Stimulated activated naive CD8-positive, alpha-beta T cell treated with anti-CD3 and anti-CD28 coated beads, Interleukin-15, Interleukin-2, amounts not matched to agents 100 ng/mL and 50 ng/mL, for 24 hours (primary cell): ENCODE data around the gene ISL1.

Experiments
- H3K27ac Mint-ChIP-seq: one replicate; pipeline ENCODE4 v1.8.0; 2021; ENCODE audit warnings: mild to moderate bottlenecking, mixed read lengths
- H3K27me3 Mint-ChIP-seq: one replicate; pipeline ENCODE4 v1.8.0; 2021; ENCODE audit warnings: mixed read lengths
- H3K36me3 Mint-ChIP-seq: one replicate; pipeline ENCODE4 v1.8.0; 2021; ENCODE audit warnings: low read depth, mixed read lengths
- H3K4me1 Mint-ChIP-seq: one replicate; pipeline ENCODE4 v1.8.0; 2021; ENCODE audit warnings: low read depth, mixed read lengths
- H3K4me3 Mint-ChIP-seq: one replicate; pipeline ENCODE4 v1.8.0; 2021; ENCODE audit warnings: mild to moderate bottlenecking, mixed read lengths
- H3K9me3 Mint-ChIP-seq: one replicate; pipeline ENCODE4 v1.8.0; 2021; ENCODE audit warnings: mixed read lengths

Gene ISL1

DNA sequence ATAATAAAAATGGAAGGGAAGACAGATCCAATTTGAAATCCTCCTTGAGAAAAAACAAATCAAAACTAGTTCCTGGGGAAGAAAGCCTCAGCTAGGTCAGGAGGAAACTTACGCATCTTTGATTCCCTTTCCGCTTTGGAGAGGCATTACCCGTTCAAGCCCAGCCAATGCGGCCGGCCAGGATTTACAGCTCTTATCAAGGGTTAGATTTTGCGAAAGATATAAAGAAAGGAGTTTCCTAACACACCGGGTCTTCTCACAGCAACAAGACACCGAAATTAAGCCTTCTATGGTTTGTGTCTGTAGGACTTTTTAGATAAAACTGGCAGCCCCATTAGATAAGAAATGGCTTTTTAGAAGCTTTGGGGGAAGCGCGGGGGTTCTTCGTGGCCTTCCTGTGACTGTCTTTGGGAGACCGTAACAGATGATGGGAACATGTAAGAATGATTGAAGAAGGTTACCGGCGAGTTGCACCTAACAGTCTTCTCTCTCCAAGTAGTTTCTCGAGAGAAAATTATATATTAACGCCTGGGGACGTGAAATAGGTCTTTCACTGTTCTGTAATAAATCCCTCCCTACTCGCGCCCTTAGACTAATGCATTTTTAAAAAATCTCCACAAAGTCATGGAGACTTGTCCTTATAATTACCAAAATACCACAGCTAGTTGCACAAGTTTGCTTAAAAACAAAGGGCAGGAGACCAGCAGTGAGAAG is 1.3 kb upstream of the ISL1 start:
- Mint-ChIP-seq H3K4me1 (peaks cover 4% of the 10 kb centered on the region), H3K4me3 (no peak overlapping the region)

DNA sequence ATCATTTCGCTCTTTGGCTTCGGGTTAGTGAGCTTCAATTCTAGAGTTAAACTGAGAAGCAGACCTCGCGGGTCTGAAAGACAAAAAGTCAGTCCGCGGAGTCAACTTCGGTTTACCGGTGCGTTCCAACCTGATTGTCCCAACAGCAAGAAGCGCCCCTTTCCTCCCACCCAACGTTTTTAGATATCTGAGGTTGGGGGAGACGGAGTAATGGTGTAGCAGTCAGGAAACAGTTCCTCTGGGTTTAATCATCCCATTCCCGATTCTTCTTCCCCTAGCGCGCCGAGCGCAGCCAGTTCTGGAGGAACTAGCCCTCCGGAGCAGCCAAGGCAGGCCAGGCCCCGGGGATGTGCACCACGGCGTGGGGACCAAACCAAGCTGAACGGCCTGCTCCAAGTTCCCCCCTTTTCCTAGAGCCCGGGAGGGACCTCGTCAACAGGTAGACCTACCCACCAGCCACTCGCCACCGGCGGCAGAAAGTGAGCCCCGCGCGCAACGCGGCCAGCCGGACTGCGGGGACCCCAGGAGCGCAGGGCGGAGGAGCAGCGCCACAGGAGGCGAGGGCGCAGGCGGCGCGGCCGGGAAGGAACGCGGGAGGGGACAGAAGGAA is 622 bp upstream of the ISL1 start:
- Mint-ChIP-seq H3K4me1 (peaks cover 4% of the 10 kb centered on the region), H3K9me3 (peaks cover 6% of the 10 kb centered on the region), H3K4me3 (no peak overlapping the region), H3K36me3 (no peaks in the 10 kb centered on the region), H3K27me3 (peaks cover 96% of the 10 kb centered on the region), H3K27ac (no peak overlapping the region)

More for the DNA sequence above, 1.3 kb upstream of the ISL1 start:
- Mint-ChIP-seq H3K9me3 (peaks cover 6% of the 10 kb centered on the region), H3K27me3 (peaks cover 96% of the 10 kb centered on the region), H3K27ac (no peak overlapping the region), H3K36me3 (no peaks in the 10 kb centered on the region)

DNA sequence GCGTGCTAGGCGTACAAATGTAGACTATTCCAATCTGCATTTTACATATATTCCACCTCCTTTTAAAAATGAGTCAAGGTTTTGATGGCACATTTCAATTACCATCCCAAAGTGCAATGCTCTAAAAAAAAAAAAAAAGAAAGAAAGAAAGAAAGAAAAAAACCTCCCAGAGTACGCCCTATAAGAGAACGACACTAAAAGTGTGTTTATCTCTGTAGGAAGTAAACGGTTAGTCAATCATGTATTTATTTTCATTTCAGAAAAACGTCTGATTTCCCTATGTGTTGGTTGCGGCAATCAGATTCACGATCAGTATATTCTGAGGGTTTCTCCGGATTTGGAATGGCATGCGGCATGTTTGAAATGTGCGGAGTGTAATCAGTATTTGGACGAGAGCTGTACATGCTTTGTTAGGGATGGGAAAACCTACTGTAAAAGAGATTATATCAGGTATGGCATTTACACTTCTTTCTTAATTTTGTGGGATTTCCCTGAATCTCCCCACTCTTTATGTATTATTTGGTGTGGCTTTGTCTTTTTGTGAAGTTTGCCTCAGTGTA is 1.1 kb downstream of the ISL1 start:
- H3K27me3 Mint-ChIP-seq: peaks cover 95% of the 10 kb centered on the region
- peaks cover 4% of the 10 kb centered on the region for H3K4me1 Mint-ChIP-seq
- H3K9me3 Mint-ChIP-seq: peaks cover 3% of the 10 kb centered on the region
- no peak overlapping the region for H3K27ac Mint-ChIP-seq
- H3K36me3 Mint-ChIP-seq: no peaks in the 10 kb centered on the region
- no peak overlapping the region for H3K4me3 Mint-ChIP-seq

DNA sequence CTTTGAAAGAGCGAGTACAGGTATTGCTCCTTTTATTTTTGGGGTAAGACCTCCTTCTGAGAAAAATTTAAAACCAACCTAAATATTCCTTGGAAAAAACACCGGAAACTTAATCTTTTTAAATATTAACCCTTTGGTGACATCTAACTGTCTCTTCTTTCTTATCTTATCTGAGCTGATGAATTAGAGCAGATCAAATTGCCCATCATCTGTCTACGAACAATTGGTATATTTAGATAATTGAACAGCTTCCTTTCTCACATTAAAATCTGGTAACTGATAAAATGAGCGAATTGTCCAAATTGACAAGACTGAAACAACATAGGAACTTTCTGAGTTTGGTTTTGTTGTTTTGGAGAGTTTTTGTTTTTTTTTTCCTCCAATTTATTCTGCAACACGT is 2.0 kb downstream of the ISL1 start:
- H3K27ac Mint-ChIP-seq: no peak overlapping the region
- no peaks in the 10 kb centered on the region for H3K36me3 Mint-ChIP-seq
- H3K4me3 Mint-ChIP-seq: no peak overlapping the region
- peaks cover 3% of the 10 kb centered on the region for H3K9me3 Mint-ChIP-seq
- peaks cover 4% of the 10 kb centered on the region for H3K4me1 Mint-ChIP-seq
- peaks cover 92% of the 10 kb centered on the region for H3K27me3 Mint-ChIP-seq

DNA sequence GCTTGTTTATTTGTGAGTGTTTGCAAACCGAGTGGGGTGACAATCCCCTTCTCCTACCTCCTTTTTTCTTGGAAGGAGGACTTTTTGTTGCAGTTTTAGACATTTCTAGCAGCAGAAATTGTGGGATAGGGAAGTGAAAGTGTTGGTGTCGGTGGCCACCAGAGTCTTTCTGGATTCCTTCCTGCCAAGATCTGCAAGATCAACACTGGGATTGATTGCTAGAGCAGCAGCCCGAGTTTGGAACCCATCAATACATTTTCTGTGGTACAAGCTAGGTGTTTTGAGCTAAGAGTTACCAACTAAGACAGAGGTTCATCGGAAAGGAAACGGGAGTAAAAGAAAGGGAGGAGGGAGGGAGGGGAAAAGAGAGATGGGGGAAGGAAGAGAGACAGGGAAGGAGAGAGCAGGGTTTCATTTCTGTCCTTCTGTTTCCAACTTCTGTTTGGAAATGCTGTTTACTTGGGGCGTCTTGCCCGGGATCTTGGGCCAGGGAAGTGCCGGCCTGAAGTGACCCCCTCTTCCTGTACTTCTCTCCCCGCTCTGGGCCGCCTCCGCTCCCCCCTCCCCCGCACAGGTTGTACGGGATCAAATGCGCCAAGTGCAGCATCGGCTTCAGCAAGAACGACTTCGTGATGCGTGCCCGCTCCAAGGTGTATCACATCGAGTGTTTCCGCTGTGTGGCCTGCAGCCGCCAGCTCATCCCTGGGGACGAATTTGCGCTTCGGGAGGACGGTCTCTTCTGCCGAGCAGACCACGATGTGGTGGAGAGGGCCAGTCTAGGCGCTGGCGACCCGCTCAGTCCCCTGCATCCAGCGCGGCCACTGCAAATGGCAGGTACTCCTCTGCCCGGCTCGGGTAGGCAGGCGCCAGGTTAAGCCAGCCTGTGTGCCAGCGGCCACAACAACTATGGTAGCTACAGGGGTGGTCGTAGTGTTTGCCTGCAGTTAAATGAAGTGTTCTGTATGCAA is 4.0 kb downstream of the ISL1 start:
- no peaks in the 10 kb centered on the region for H3K36me3 Mint-ChIP-seq
- H3K9me3 Mint-ChIP-seq: peaks cover 3% of the 10 kb centered on the region
- H3K4me1 Mint-ChIP-seq: peaks cover 4% of the 10 kb centered on the region
- H3K27ac Mint-ChIP-seq: no peak overlapping the region
- H3K27me3 Mint-ChIP-seq: peaks cover 87% of the 10 kb centered on the region
- no peak overlapping the region for H3K4me3 Mint-ChIP-seq

DNA sequence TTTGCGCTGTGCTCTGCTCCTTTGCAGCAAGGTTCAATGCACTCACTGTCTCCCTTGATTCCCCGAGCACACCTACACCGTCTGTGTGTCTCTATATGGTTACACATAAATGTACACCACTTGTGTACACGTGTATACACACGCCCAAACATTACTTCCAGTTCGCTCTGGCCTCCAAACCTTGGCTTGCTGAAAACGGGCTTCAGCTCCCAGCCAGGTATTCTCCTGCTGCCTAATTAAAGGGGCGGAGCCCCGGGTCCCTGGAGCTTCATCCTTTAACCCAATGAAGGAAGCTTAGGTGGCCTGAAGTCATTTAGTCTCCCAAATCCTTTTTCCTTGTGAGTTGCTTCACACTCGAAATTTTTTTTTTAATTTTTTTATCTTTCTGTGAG is 4.6 kb downstream of the ISL1 start:
- peaks cover 4% of the 10 kb centered on the region for H3K4me1 Mint-ChIP-seq
- H3K27ac Mint-ChIP-seq: no peak overlapping the region
- H3K36me3 Mint-ChIP-seq: no peaks in the 10 kb centered on the region
- H3K9me3 Mint-ChIP-seq: peaks cover 3% of the 10 kb centered on the region
- H3K4me3 Mint-ChIP-seq: no peak overlapping the region
- H3K27me3 Mint-ChIP-seq: peaks cover 86% of the 10 kb centered on the region

DNA sequence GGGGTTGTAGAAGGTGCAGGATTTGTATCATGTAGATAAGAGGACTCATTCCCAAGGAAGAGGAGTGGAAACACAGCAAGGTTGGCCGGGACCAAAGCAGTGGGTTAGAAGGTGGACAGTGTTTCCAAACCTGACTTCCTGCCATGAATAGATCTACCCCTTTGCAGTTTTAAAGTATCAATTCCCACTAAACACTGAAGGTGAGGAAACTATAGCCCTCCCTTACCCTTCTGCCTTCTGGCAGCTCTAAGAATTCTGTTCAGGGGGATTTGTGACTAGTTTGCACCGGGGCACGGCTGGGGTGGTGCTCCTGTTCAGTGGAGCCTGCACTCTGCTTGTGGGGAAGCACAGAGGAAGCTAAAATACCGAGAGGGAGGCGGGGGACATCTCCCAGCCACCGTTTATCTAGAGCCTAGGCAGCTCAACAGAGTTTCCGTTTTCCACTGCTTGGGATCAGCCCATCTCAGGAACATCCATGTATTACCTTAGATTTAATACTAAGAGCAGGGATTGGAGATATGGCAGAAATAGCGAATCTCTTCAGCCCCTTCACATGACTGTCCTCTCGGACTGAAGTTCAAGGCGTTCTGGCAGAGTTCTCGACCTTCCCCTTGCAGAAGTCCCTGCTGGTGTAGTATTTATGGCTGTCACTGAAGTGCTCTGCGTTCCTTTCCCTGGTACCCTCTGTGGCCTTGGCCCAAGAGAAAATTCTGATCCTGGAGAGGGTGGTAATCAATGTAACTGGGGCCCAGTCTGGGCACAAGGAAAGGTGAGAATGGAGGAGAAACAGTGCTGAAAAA is 5.4 kb downstream of the ISL1 start:
- Mint-ChIP-seq H3K9me3 (peaks cover 3% of the 10 kb centered on the region), H3K27me3 (peaks cover 80% of the 10 kb centered on the region), H3K4me3 (no peak overlapping the region), H3K36me3 (no peaks in the 10 kb centered on the region), H3K4me1 (peaks cover under 1% of the 10 kb centered on the region), H3K27ac (no peak overlapping the region)

DNA sequence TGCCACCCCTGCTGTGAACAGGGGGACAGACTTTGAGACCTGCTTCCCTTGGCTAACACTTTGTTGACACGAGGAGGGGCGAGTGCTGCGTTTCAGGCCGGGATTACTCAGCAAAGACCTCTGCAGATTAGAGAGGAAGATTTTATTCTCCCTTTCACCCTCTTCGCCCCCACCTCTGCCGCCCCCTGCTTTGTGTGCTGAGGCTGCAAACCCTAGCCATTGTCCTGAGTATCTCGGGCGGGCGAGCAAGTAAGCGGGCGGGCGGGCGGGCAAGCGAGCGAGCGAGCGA is 6.0 kb downstream of the ISL1 start:
- H3K9me3 Mint-ChIP-seq: peaks cover 3% of the 10 kb centered on the region
- no peaks in the 10 kb centered on the region for H3K36me3 Mint-ChIP-seq
- H3K4me1 Mint-ChIP-seq: no peaks in the 10 kb centered on the region
- no peak overlapping the region for H3K27ac Mint-ChIP-seq
- peaks cover 78% of the 10 kb centered on the region for H3K27me3 Mint-ChIP-seq
- H3K4me3 Mint-ChIP-seq: no peak overlapping the region

DNA sequence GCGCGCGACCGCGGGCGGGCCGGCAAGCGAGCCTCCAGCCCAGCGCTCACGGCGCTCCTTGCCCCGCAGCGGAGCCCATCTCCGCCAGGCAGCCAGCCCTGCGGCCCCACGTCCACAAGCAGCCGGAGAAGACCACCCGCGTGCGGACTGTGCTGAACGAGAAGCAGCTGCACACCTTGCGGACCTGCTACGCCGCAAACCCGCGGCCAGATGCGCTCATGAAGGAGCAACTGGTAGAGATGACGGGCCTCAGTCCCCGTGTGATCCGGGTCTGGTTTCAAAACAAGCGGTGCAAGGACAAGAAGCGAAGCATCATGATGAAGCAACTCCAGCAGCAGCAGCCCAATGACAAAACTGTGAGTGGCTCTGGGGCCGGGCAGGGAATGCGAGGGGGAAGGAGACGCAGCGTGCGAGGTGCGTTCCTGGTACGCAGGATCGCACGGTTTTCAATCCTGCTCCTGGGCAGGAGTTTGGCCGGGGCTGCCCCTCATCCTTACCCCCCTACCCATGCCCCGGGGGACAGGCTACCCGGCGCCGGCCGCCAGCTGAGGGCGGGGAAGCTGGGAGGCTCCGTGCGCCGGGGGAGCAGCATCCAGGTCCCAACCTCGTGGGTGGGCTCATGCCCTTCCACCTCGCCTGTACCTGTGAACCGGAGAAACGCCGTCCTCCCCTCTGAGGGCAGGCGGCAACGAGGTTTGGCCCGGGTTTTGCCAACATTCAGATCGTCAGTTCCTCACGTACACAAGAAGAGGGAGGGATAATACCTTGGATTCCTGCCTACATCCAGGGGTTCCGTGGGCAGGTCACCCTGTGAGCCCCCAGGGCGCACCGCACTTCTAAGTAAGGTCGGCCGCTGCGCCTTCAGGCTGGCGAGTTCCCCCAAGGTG is 6.6 kb downstream of the ISL1 start:
- Mint-ChIP-seq H3K27me3 (peaks cover 76% of the 10 kb centered on the region), H3K9me3 (peaks cover 3% of the 10 kb centered on the region), H3K4me3 (no peak overlapping the region), H3K4me1 (no peaks in the 10 kb centered on the region), H3K36me3 (no peaks in the 10 kb centered on the region), H3K27ac (no peak overlapping the region)

DNA sequence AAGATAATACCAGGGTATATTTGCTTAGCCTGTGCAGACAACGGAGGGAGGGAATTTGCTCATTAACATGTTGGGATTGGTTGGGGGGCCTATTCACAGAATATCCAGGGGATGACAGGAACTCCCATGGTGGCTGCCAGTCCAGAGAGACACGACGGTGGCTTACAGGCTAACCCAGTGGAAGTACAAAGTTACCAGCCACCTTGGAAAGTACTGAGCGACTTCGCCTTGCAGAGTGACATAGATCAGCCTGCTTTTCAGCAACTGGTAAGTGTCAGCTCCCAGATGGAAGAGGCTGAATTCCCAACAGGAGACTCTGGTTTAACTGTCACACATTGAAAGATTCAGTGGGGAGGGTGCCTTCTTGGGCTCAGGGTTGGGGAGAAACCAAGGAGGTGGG is 7.9 kb downstream of the ISL1 start:
- H3K9me3 Mint-ChIP-seq: peaks cover 3% of the 10 kb centered on the region
- no peaks in the 10 kb centered on the region for H3K36me3 Mint-ChIP-seq
- no peaks in the 10 kb centered on the region for H3K4me1 Mint-ChIP-seq
- peaks cover 75% of the 10 kb centered on the region for H3K27me3 Mint-ChIP-seq
- no peak overlapping the region for H3K4me3 Mint-ChIP-seq
- no peak overlapping the region for H3K27ac Mint-ChIP-seq

DNA sequence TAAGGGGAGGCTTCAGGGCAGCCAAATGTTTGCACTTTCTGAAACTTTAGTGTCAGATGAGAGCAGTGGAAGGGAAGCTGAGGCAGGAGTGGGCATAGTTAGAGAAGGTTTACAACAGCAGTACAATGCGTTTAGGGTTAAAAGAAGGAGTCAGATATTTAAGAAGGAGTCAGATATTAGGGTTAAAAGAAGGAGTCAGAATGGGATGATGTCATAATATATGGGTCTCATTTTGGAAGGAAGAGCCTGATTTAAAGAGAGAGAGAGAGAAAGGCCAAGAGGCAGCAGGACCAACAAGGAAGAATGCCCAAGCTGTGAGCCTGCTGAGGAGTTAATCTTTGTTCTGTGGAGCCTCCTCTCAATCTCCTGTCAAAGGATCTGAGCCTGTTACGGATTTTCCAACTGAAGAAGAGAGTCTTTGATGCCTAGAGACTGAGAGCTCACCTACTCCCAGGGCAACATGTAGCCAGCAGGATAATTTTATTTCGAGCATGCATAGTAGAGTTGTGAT is 9.5 kb downstream of the ISL1 start:
- Mint-ChIP-seq H3K27ac (no peak overlapping the region), H3K9me3 (peaks cover 4% of the 10 kb centered on the region), H3K4me3 (no peak overlapping the region), H3K4me1 (no peaks in the 10 kb centered on the region), H3K36me3 (no peaks in the 10 kb centered on the region), H3K27me3 (peaks cover 75% of the 10 kb centered on the region)

DNA sequence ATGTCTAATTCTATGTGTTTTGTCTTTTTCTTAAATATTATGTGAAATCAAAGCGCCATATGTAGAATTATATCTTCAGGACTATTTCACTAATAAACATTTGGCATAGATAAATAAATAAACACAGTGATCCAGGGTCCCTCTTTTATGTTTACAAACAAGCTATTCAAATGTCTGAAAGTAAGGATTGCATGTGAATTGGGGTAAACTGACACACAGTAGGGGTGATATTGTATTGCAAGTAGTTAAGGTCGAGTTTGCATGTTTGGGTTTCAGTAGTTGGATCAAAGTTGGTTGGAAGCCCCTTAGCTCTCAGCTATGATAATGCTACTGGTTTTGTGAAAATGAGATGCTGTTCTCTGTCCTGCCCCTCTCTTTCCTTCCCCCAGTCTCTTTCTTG is 11.4 kb downstream of the ISL1 start:
- Mint-ChIP-seq H3K4me1 (no peaks in the 10 kb centered on the region), H3K4me3 (no peak overlapping the region), H3K27me3 (peaks cover 76% of the 10 kb centered on the region), H3K36me3 (no peaks in the 10 kb centered on the region), H3K9me3 (peaks cover 4% of the 10 kb centered on the region), H3K27ac (no peak overlapping the region)

DNA sequence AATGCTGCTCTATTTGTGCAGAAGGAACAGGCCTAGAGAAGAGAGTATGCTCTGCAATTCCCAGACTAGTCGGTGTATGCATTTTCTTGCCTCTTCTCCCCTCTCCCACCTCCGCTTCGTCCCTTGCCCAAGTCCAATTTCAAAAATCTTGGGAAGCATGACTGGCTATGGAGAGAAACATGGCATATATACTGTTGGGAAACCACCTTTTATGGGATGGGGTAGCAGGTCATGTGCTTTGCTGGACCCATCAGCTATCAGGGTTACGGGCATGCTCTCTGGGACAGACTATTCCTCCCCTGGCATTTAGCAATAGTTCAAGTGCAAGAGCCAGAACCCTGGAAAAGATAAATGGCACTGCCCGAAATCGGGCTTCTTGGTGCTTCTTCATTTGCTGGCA is 12.0 kb downstream of the ISL1 start:
- no peak overlapping the region for H3K4me3 Mint-ChIP-seq
- H3K27me3 Mint-ChIP-seq: peaks cover 78% of the 10 kb centered on the region
- H3K36me3 Mint-ChIP-seq: no peaks in the 10 kb centered on the region
- H3K4me1 Mint-ChIP-seq: no peaks in the 10 kb centered on the region
- H3K9me3 Mint-ChIP-seq: peaks cover 4% of the 10 kb centered on the region
- H3K27ac Mint-ChIP-seq: no peak overlapping the region
